Measurements from ENCODE around the gene GPRC6A. TPM values are rescaled to one million over a fixed set of nuclear protein-coding genes. Genes with fewer than 3 reads are reported as not detected.

GPRC6A gene
- total RNA-seq, 4 donors from 2014 or later = not detected

- Histone ChIP-seq H3K4me3 (peak within 1 kb of the TSS; percentile 37 to 71 (median 50)), H3K9me3 (no peaks in the 10 kb centered on the region), H3K36me3 (no peaks in the 10 kb centered on the region), H3K4me1 (peaks cover 5 to 16% (median 7%) of the 10 kb centered on the region in 3 donors), H3K27me3 (peaks cover 0 to 41% (median 3%) of the 10 kb centered on the region in 4 donors), H3K27ac (peak within 1 kb of the TSS in 3 of 4 donors; percentile 5 to 67 (median 67))
- no peak for DNase-seq
- intact Hi-C loops (cut with DNase I) = no loop called here
- 0% methylated on average over 2 of the region's 89 CpGs for WGBS, 2 donors
- TF ChIP-seq POLR2A (IDR thresholded peaks at IDR 0.05) = no peak
- TF ChIP-seq CTCF (IDR thresholded peaks at IDR 0.05) = no peak
Measured at GRCh38 chr6:116764961-116765841, 63.7 kb downstream of the GPRC6A start, which contains the start of gene FAM162B. TSS of gene FAM162B (minus strand) at chr6:116765719. CDS start at chr6:116765576, 143 bp downstream.

DNA sequence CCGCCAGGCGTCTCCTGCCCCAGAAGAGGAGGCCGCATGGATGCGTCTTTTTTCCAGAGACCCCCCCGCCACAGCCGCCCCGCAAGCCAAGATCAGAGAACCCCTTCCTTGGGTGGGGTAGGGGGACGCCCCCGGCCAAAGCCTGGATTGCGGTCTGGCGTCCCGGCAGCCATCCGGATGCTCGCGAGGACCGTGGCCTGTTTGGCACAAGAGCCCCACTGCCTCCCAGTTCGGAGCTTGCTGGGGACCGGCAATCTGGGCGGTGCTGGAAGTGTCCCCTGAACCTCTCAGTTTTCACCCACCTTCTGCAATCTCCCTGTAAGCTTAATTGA, 64.3 kb downstream of the GPRC6A start:
- peaks cover 0 to 41% (median 3%) of the 10 kb centered on the region in 4 donors for H3K27me3 ChIP-seq
- H3K27ac ChIP-seq = peak overlapping the region in 2 of 4 donors; percentile 67
- intact Hi-C loops (cut with DNase I) = no loop called here
- WGBS, 2 donors = 20 to 70% methylated on average over 2 to 3 of the region's 19 CpGs
- no peaks in the 10 kb centered on the region for H3K36me3 ChIP-seq
- peaks cover 5 to 16% (median 7%) of the 10 kb centered on the region in 3 donors for H3K4me1 ChIP-seq
- DNase-seq = no peak
- no peaks in the 10 kb centered on the region for H3K9me3 ChIP-seq
- TF ChIP-seq POLR2A (IDR thresholded peaks at IDR 0.05) (no peak), CTCF (IDR thresholded peaks at IDR 0.05) (no peak)
- H3K4me3 ChIP-seq = peak overlapping the region; percentile 37 to 71 (median 50)

GRCh38 chr6:116763906-116764628, 64.8 kb downstream of the GPRC6A start:
- intact Hi-C loops (cut with DNase I) = no loop called here
- H3K27ac ChIP-seq = peak overlapping the region in 1 of 4 donors; percentile 67
- H3K4me3 ChIP-seq = peak overlapping the region in 3 of 4 donors; percentile 44 to 71 (median 55)
- no peaks in the 10 kb centered on the region for H3K36me3 ChIP-seq
- peaks cover 5 to 16% (median 7%) of the 10 kb centered on the region in 3 donors for H3K4me1 ChIP-seq
- WGBS, 2 donors = 84% methylated on average over 6 to 11 of the region's 11 CpGs
- TF ChIP-seq POLR2A (IDR thresholded peaks at IDR 0.05) (no peak), CTCF (IDR thresholded peaks at IDR 0.05) (no peak)
- H3K27me3 ChIP-seq = peaks cover 0 to 41% (median 3%) of the 10 kb centered on the region in 4 donors
- no peaks in the 10 kb centered on the region for H3K9me3 ChIP-seq
- no peak for DNase-seq

DNA sequence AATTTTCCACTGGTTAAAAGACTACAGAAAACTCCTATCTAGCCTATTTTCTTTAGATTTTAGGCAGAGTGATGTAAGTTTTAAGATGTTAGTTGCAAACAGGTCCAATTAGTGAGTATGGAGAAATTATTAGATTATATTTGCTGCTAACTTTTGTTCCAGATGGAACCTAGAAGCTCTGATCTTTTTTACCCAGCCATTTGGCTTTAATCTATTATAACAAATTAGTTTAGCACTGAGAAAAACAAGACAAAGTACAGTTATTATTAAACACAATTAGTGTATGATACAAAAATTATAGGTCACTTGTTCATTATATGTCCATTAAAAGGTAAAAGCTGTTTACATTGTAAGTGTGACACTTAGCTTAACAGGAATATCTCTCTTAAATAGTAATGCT, 65.8 kb downstream of the GPRC6A start:
- H3K36me3 ChIP-seq = no peaks in the 10 kb centered on the region
- no peaks in the 10 kb centered on the region for H3K9me3 ChIP-seq
- no peak overlapping the region for H3K27ac ChIP-seq
- TF ChIP-seq POLR2A (IDR thresholded peaks at IDR 0.05) = no peak
- no peak for TF ChIP-seq CTCF (IDR thresholded peaks at IDR 0.05)
- H3K27me3 ChIP-seq = peaks cover 0 to 39% (median 3%) of the 10 kb centered on the region in 4 donors
- DNase-seq = no peak
- intact Hi-C loops (cut with DNase I) = no loop called here
- H3K4me3 ChIP-seq = no peak overlapping the region
- peaks cover 5 to 16% (median 7%) of the 10 kb centered on the region in 3 donors for H3K4me1 ChIP-seq

DNA sequence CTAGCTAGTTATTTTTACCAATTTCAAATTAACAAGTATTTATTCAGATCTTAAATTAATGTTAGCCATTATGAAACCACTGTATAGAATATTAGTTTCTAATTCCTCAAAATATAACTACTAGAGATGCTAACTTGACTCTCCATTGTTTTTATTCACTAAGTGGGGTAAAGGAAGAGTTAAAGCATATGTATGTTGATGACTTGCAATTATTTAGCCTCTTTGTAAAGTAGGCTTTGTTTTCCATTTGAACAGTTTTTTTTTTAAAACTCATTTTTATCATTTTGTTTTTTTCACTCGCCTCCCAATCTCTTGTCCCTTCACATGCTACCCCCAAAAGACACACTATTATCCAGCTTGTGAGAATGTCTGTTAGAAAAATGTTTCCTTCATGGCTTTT, 66.6 kb downstream of the GPRC6A start:
- H3K4me3 ChIP-seq = no peak overlapping the region
- no peak for TF ChIP-seq CTCF (IDR thresholded peaks at IDR 0.05)
- TF ChIP-seq POLR2A (IDR thresholded peaks at IDR 0.05) = no peak
- peaks cover 0 to 38% (median 3%) of the 10 kb centered on the region in 4 donors for H3K27me3 ChIP-seq
- WGBS, 2 donors = 69 to 83% methylated on average over 1 of the region's 1 CpG
- DNase-seq = no peak
- intact Hi-C loops (cut with DNase I) = no loop called here
- H3K36me3 ChIP-seq = no peaks in the 10 kb centered on the region
- H3K9me3 ChIP-seq = no peaks in the 10 kb centered on the region
- no peak overlapping the region for H3K27ac ChIP-seq
- H3K4me1 ChIP-seq = peaks cover 5 to 16% (median 7%) of the 10 kb centered on the region in 3 donors
